ENCODE results near the gene PARP9.

The PARP9 gene

GRCh38 chr3:122590610-122591009, 26.5 kb upstream of the PARP9 start:
- Histone ChIP-seq H3K9me3 (ENCODE audit: control insufficient read depth, low read length) (no peaks in the 10 kb centered on the region), H3K27me3 (ENCODE audit: control insufficient read depth, insufficient read depth, low read length, poor library complexity, severe bottlenecking) (no peaks in the 10 kb centered on the region), H3K27ac (ENCODE audit: insufficient read depth, low read depth, low read length, poor library complexity, severe bottlenecking) (no peak overlapping the region), H3K36me3 (ENCODE audit: control insufficient read depth, insufficient read depth, low read length) (no peaks in the 10 kb centered on the region), H3K4me1 (ENCODE audit: control insufficient read depth, insufficient read depth, low read length) (no peaks in the 10 kb centered on the region), H3K4me3 (ENCODE audit: insufficient read depth, low read depth, low read length) (no peak overlapping the region)
- 78 to 83% methylated on average over 1 to 2 of the region's 2 CpGs for WGBS, 2 experiments

DNA sequence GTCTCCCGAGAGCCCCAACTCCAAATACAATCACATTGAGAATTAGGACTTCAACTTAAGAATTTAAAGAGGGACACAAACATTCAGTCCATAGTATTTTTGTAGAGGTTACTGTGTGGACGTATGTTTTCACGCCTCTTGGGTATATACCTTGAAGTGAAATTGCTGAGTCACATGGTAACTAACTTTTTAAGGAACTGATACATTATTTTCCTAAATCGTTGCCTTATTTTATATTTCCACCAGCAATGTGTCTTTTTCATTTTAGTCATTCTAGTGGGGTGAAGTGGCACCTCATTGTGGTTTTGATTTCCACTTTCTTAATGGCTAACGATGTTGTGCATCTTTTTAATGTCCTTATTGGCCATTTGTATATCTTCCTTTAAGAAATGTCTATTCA, 25.2 kb upstream of the PARP9 start:
- WGBS, 2 experiments: 66 to 75% methylated on average over 4 to 5 of the region's 5 CpGs

DNA sequence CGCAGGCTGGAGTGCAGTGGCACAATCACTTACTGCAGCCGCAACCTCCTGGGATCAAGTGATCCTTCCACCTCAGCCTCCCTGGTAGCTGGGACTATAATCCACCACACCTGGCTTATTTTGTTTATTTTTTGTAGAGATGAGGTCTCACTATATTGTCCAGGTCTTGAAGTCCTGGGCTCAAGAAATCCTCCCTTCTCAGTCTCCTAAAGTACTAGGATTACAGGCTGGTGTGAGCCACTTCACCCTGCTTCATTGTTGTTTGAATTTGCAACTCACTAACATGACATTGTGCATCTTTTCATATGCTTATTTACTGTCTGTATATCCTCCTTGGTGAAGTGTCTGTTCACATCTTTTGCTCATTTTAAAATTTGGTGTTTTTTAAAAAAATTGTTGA, 23.5 kb upstream of the PARP9 start:
- no peaks in the 10 kb centered on the region for H3K27me3 ChIP-seq (ENCODE audit: control insufficient read depth, insufficient read depth, low read length, poor library complexity, severe bottlenecking)
- no peaks in the 10 kb centered on the region for H3K36me3 ChIP-seq (ENCODE audit: control insufficient read depth, insufficient read depth, low read length)
- no peak overlapping the region for H3K27ac ChIP-seq (ENCODE audit: insufficient read depth, low read depth, low read length, poor library complexity, severe bottlenecking)
- H3K4me1 ChIP-seq (ENCODE audit: control insufficient read depth, insufficient read depth, low read length): no peaks in the 10 kb centered on the region
- 24 to 50% methylated on average over 1 to 2 of the region's 2 CpGs for WGBS, 2 experiments
- no peak overlapping the region for H3K4me3 ChIP-seq (ENCODE audit: insufficient read depth, low read depth, low read length)
- no peaks in the 10 kb centered on the region for H3K9me3 ChIP-seq (ENCODE audit: control insufficient read depth, low read length)

More for the DNA sequence above, 25.2 kb upstream of the PARP9 start:
- Histone ChIP-seq H3K4me1 (ENCODE audit: control insufficient read depth, insufficient read depth, low read length) (no peaks in the 10 kb centered on the region), H3K36me3 (ENCODE audit: control insufficient read depth, insufficient read depth, low read length) (no peaks in the 10 kb centered on the region), H3K9me3 (ENCODE audit: control insufficient read depth, low read length) (no peaks in the 10 kb centered on the region), H3K4me3 (ENCODE audit: insufficient read depth, low read depth, low read length) (no peak overlapping the region), H3K27ac (ENCODE audit: insufficient read depth, low read depth, low read length, poor library complexity, severe bottlenecking) (no peak overlapping the region), H3K27me3 (ENCODE audit: control insufficient read depth, insufficient read depth, low read length, poor library complexity, severe bottlenecking) (no peaks in the 10 kb centered on the region)

GRCh38 chr3:122586773-122587485, 22.8 kb upstream of the PARP9 start:
- H3K27ac ChIP-seq (ENCODE audit: insufficient read depth, low read depth, low read length, poor library complexity, severe bottlenecking): no peak overlapping the region
- H3K27me3 ChIP-seq (ENCODE audit: control insufficient read depth, insufficient read depth, low read length, poor library complexity, severe bottlenecking): no peaks in the 10 kb centered on the region
- H3K36me3 ChIP-seq (ENCODE audit: control insufficient read depth, insufficient read depth, low read length): no peaks in the 10 kb centered on the region
- no peak overlapping the region for H3K4me3 ChIP-seq (ENCODE audit: insufficient read depth, low read depth, low read length)
- no peaks in the 10 kb centered on the region for H3K4me1 ChIP-seq (ENCODE audit: control insufficient read depth, insufficient read depth, low read length)
- H3K9me3 ChIP-seq (ENCODE audit: control insufficient read depth, low read length): peaks cover 3% of the 10 kb centered on the region

DNA sequence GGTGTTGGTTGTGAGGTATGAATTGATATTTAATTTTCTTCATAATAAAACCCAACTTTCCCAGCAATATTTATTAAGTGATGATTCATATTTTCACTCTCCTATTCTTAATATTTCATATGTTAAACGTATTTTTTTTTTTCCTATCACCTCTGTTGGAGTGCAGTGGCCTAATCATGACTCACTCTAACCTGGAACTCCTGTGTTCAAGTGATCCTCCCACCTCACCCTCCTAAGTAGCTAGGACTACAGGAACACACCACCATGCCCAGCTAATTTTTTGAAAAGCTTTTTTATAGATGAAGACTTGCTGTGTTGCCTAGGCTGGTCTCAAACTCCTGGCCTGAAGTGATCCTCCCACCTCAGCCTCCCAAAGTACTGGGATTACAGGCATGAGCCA, 22.0 kb upstream of the PARP9 start:
- 71 to 85% methylated on average over 1 of the region's 1 CpG for WGBS, 2 experiments

GRCh38 chr3:122582390-122582789, 18.3 kb upstream of the PARP9 start:
- H3K36me3 ChIP-seq (ENCODE audit: control insufficient read depth, insufficient read depth, low read length): no peaks in the 10 kb centered on the region
- peaks cover 8% of the 10 kb centered on the region for H3K27me3 ChIP-seq (ENCODE audit: control insufficient read depth, insufficient read depth, low read length, poor library complexity, severe bottlenecking)
- H3K27ac ChIP-seq (ENCODE audit: insufficient read depth, low read depth, low read length, poor library complexity, severe bottlenecking): no peak overlapping the region
- H3K4me1 ChIP-seq (ENCODE audit: control insufficient read depth, insufficient read depth, low read length): no peaks in the 10 kb centered on the region
- no peak overlapping the region for H3K4me3 ChIP-seq (ENCODE audit: insufficient read depth, low read depth, low read length)
- 100% methylated on average over 1 of the region's 1 CpG; no CpG with 5 or more reads in 1 of the 2 experiments for WGBS, 2 experiments
- peaks cover 3% of the 10 kb centered on the region for H3K9me3 ChIP-seq (ENCODE audit: control insufficient read depth, low read length)

More for the DNA sequence above, 22.0 kb upstream of the PARP9 start:
- Histone ChIP-seq H3K27me3 (ENCODE audit: control insufficient read depth, insufficient read depth, low read length, poor library complexity, severe bottlenecking) (no peaks in the 10 kb centered on the region), H3K9me3 (ENCODE audit: control insufficient read depth, low read length) (peaks cover 3% of the 10 kb centered on the region), H3K4me1 (ENCODE audit: control insufficient read depth, insufficient read depth, low read length) (no peaks in the 10 kb centered on the region), H3K36me3 (ENCODE audit: control insufficient read depth, insufficient read depth, low read length) (no peaks in the 10 kb centered on the region), H3K4me3 (ENCODE audit: insufficient read depth, low read depth, low read length) (no peak overlapping the region), H3K27ac (ENCODE audit: insufficient read depth, low read depth, low read length, poor library complexity, severe bottlenecking) (no peak overlapping the region)

- H3K9me3 ChIP-seq (ENCODE audit: control insufficient read depth, low read length): peaks cover 3% of the 10 kb centered on the region
- H3K4me3 ChIP-seq (ENCODE audit: insufficient read depth, low read depth, low read length): no peak overlapping the region
- H3K27ac ChIP-seq (ENCODE audit: insufficient read depth, low read depth, low read length, poor library complexity, severe bottlenecking): no peak overlapping the region
- WGBS, 2 experiments: 92 to 100% methylated on average over 2 of the region's 2 CpGs
- no peaks in the 10 kb centered on the region for H3K4me1 ChIP-seq (ENCODE audit: control insufficient read depth, insufficient read depth, low read length)
- H3K27me3 ChIP-seq (ENCODE audit: control insufficient read depth, insufficient read depth, low read length, poor library complexity, severe bottlenecking): peaks cover 13% of the 10 kb centered on the region
- H3K36me3 ChIP-seq (ENCODE audit: control insufficient read depth, insufficient read depth, low read length): no peaks in the 10 kb centered on the region
Measured at GRCh38 chr3:122581622-122582021, 17.5 kb upstream of the PARP9 start.

DNA sequence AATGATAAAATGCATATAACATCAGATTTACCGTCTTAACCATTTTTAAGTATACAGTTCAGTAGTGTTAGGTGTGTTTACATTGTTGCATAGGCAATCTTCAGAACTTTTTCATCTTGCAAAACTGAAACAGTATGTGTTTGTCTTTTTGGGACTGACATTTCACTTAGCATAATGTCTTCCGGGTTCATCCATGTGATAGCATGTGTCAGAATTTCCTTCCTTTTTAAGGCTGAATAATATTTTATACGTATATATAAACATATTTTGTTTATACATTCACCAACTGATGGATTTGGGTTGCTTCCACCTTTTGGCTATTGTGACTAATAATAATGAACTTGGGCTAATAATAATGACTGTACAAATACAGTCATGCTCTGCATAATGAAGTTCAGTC, 16.4 kb upstream of the PARP9 start:
- no peak overlapping the region for H3K4me3 ChIP-seq (ENCODE audit: insufficient read depth, low read depth, low read length)
- WGBS, 2 experiments: 72 to 80% methylated on average over 1 to 2 of the region's 3 CpGs
- peaks cover 3% of the 10 kb centered on the region for H3K9me3 ChIP-seq (ENCODE audit: control insufficient read depth, low read length)

GRCh38 chr3:122578069-122578740, 14.1 kb upstream of the PARP9 start:
- peaks cover 3% of the 10 kb centered on the region for H3K9me3 ChIP-seq (ENCODE audit: control insufficient read depth, low read length)
- H3K27ac ChIP-seq (ENCODE audit: insufficient read depth, low read depth, low read length, poor library complexity, severe bottlenecking): no peak overlapping the region
- no peaks in the 10 kb centered on the region for H3K4me1 ChIP-seq (ENCODE audit: control insufficient read depth, insufficient read depth, low read length)
- H3K4me3 ChIP-seq (ENCODE audit: insufficient read depth, low read depth, low read length): no peak overlapping the region
- H3K27me3 ChIP-seq (ENCODE audit: control insufficient read depth, insufficient read depth, low read length, poor library complexity, severe bottlenecking): peaks cover 16% of the 10 kb centered on the region
- WGBS, 2 experiments: 88 to 94% methylated on average over 4 of the region's 5 CpGs
- no peaks in the 10 kb centered on the region for H3K36me3 ChIP-seq (ENCODE audit: control insufficient read depth, insufficient read depth, low read length)

More for the DNA sequence above, 16.4 kb upstream of the PARP9 start:
- H3K36me3 ChIP-seq (ENCODE audit: control insufficient read depth, insufficient read depth, low read length): no peaks in the 10 kb centered on the region
- H3K27ac ChIP-seq (ENCODE audit: insufficient read depth, low read depth, low read length, poor library complexity, severe bottlenecking): no peak overlapping the region
- no peaks in the 10 kb centered on the region for H3K4me1 ChIP-seq (ENCODE audit: control insufficient read depth, insufficient read depth, low read length)
- H3K27me3 ChIP-seq (ENCODE audit: control insufficient read depth, insufficient read depth, low read length, poor library complexity, severe bottlenecking): peaks cover 16% of the 10 kb centered on the region

DNA sequence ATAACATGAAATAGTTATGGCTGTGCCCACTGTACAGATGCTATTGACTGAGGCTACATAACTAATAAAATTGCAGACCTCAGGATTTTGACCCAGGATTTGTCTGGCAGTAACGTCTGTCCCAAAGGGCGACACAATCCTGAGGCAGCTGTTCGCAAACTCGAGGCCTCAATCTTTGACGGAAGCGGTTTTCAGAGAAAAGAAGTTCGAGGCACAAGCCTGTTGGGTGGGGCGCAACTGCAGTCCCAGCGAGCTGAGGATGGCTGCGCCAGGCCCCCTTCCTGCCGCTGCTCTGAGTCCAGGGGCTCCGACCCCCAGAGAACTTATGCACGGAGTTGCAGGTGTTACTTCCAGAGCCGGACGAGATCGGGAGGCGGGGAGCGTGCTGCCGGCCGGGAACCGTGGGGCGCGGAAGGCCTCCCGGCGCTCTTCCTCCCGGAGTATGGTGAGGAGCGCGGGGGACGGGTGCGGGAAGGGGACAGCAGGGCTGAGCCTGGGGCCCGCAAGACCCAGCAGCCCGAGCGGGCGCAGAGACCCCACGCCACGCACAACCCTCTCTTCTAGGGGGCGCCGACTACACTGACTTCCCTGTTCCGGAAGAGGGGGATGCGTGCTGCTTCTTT, 13.4 kb upstream of the PARP9 start, which contains the start of gene PARP15:
Gene PARP15 (plus strand): TSS at position 242 of the 623 bp plus-strand sequence. CDS start 18 bp downstream, at position 260.
- no peaks in the 10 kb centered on the region for H3K4me1 ChIP-seq (ENCODE audit: control insufficient read depth, insufficient read depth, low read length)
- H3K27ac ChIP-seq (ENCODE audit: insufficient read depth, low read depth, low read length, poor library complexity, severe bottlenecking): no peak within 1 kb of the TSS
- 61 to 71% methylated on average over 38 to 40 of the region's 40 CpGs for WGBS, 2 experiments
- peak within 1 kb of the TSS; percentile 27 for H3K4me3 ChIP-seq (ENCODE audit: insufficient read depth, low read depth, low read length)
- peaks cover 3% of the 10 kb centered on the region for H3K9me3 ChIP-seq (ENCODE audit: control insufficient read depth, low read length)
- H3K27me3 ChIP-seq (ENCODE audit: control insufficient read depth, insufficient read depth, low read length, poor library complexity, severe bottlenecking): peaks cover 16% of the 10 kb centered on the region
- no peaks in the 10 kb centered on the region for H3K36me3 ChIP-seq (ENCODE audit: control insufficient read depth, insufficient read depth, low read length)

All from ectodermal cell (in vitro differentiated cells).